T-helper 2 cell treated with Interferon-gamma antibody and Interleukin-4, amounts not matched to agents 5 μg/mL and 100 μg/mL, for 36 hours (primary cell): Measurements from ENCODE around the gene ATMIN.

Source experiments
- DNase-seq: peaks from one replicate; pipeline ENCODE4 v3.0.0; 2021; ENCODE audit warnings: low spot score
- H3K27ac Mint-ChIP-seq: one replicate; pipeline ENCODE4 v1.8.0; 2021; ENCODE audit warnings: mild to moderate bottlenecking, mixed read lengths
- H3K27me3 Mint-ChIP-seq: one replicate; pipeline ENCODE4 v1.8.0; 2021; ENCODE audit warnings: low read depth, mixed read lengths
- H3K36me3 Mint-ChIP-seq: one replicate; pipeline ENCODE4 v1.8.0; 2021; ENCODE audit warnings: low read depth, mixed read lengths
- H3K4me1 Mint-ChIP-seq: one replicate; pipeline ENCODE4 v1.8.0; 2021; ENCODE audit warnings: low read depth, mixed read lengths
- H3K4me3 Mint-ChIP-seq: one replicate; pipeline ENCODE4 v1.8.0; 2022; ENCODE audit warnings: mild to moderate bottlenecking, moderate library complexity, mixed read lengths
- H3K9me3 Mint-ChIP-seq: one replicate; pipeline ENCODE4 v1.8.0; 2021; ENCODE audit warnings: mixed read lengths

Gene ATMIN

GRCh38 chr16:81067166-81067565 lies 31.5 kb downstream of the ATMIN start:
- Mint-ChIP-seq H3K4me1 (peaks cover 5% of the 10 kb centered on the region), H3K27ac (no peak overlapping the region), H3K36me3 (no peaks in the 10 kb centered on the region), H3K9me3 (no peaks in the 10 kb centered on the region), H3K27me3 (no peaks in the 10 kb centered on the region), H3K4me3 (no peak overlapping the region)
- no peak for DNase-seq

DNA sequence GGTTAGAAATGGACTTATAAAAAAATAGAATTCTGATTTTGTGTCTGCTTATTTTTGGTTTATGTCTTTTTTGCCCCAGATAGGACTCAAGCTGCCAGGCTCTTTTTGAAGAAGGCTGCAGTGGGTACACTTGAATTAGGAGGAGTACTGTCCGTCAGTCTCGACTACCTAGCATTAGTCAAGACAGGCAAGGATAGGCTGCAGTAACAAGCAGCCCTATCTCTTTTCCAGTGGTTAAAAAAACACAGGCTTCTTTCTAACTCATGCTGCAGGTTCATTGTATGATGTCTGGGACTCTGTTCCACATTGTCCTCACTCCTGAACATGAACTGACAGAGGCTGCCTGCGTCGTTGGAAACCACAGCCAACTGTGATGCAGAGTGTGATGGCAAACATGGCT lies 33.4 kb downstream of the ATMIN start:
- no peak overlapping the region for H3K27ac Mint-ChIP-seq
- peaks cover 8% of the 10 kb centered on the region for H3K4me1 Mint-ChIP-seq
- no peaks in the 10 kb centered on the region for H3K9me3 Mint-ChIP-seq
- no peak overlapping the region for H3K4me3 Mint-ChIP-seq
- no peak for DNase-seq
- H3K36me3 Mint-ChIP-seq = no peaks in the 10 kb centered on the region
- H3K27me3 Mint-ChIP-seq = peaks cover 5% of the 10 kb centered on the region

DNA sequence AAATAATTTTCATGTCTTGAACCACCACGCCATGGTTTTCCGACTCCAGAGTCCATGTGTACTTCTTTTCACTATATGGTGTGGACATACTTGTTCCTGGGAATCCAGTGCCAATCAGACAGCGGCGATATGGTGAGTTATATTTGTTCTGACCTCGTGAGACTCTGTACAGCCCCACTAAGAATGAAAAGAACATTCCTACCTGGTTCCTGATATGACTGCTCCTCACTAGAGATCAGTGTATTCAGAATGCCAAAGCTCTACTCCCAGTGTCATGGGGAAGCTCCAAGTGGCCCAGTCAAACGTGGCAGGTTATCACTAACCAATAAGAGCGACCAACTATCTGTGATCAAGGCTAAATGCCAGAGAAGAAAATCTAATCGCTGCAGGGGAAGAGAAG lies 35.3 kb downstream of the ATMIN start:
- Mint-ChIP-seq H3K36me3 (no peaks in the 10 kb centered on the region), H3K9me3 (no peaks in the 10 kb centered on the region), H3K27me3 (peaks cover 10% of the 10 kb centered on the region), H3K4me1 (peaks cover 8% of the 10 kb centered on the region), H3K27ac (no peak overlapping the region), H3K4me3 (no peak overlapping the region)
- DNase-seq = no peak

- Mint-ChIP-seq H3K27ac (no peak overlapping the region), H3K4me1 (peaks cover 8% of the 10 kb centered on the region), H3K36me3 (no peaks in the 10 kb centered on the region), H3K27me3 (peaks cover 10% of the 10 kb centered on the region), H3K4me3 (no peak overlapping the region), H3K9me3 (no peaks in the 10 kb centered on the region)
- no peak for DNase-seq
These were observed 36.2 kb downstream of the ATMIN start for GRCh38 chr16:81071805-81072204.

DNA sequence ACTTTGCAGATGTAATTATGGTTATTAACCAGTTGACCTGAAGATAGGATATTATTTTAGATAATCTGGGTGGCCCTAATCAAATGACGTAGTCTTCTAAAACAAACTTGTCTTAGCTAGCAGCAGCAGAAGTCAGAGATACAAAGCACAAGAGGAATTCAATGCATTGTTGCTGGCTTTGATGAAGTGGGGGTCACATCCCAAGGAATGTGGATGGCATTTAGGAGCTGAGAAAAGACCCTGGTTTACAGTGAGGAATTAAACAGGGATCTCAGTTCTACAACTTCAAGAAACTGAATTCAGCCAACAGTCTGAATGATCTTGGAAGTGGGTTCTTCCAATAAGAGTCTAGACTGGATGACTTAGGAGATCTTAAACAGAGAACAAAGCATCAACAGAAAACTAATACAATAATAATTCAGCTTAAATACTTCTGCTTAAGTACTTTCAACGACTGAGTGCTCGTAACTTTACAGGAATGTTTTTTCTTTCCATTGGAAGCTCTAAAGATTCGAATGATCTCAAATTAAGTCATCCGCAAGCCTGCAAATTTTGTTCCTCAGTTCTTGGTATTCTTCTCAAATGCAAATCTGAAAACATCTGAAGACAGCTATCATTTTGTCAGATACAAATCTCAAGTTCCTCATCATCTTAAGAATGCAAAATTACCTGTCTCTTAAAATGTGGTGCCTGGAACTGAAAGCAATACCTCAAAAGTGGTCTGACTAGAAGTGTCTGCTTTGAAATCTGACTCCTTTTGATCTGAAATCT lies 38.1 kb downstream of the ATMIN start:
- H3K4me3 Mint-ChIP-seq = no peak overlapping the region
- no peaks in the 10 kb centered on the region for H3K36me3 Mint-ChIP-seq
- peaks cover 10% of the 10 kb centered on the region for H3K27me3 Mint-ChIP-seq
- no peaks in the 10 kb centered on the region for H3K9me3 Mint-ChIP-seq
- DNase-seq = no peak
- H3K4me1 Mint-ChIP-seq = peaks cover 5% of the 10 kb centered on the region
- H3K27ac Mint-ChIP-seq = no peak overlapping the region

DNA sequence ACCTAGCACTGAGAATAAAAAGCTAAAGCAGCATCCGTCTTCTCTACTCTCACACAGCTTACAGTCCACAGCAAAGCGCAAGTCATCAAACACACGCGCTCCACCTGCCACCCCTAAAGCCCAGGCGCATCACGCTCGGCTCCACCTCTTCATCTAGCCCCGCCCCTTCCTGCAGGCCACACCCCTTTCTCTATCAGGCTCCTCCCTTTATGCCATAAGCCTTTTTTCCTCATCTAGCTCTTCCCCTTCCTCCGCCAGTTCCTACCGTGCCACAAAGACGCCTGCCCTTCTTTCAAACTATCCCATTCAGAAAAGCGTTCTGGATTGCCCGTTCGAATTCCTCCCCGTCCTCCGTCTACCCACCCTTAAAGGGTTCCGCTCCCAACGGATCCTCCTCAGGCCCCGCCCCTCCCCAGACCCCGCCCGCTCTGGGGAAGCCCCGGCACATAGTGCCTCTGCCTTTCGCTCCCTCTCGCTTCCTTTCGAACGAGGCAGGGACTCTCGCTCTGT lies 41.0 kb downstream of the ATMIN start:
- Mint-ChIP-seq H3K9me3 (no peaks in the 10 kb centered on the region), H3K27me3 (peaks cover 10% of the 10 kb centered on the region), H3K4me3 (no peak overlapping the region), H3K27ac (no peak overlapping the region), H3K4me1 (peaks cover 5% of the 10 kb centered on the region), H3K36me3 (no peaks in the 10 kb centered on the region)
- peak; percentile 84 for DNase-seq

GRCh38 chr16:81077076-81077940 lies 41.7 kb downstream of the ATMIN start, which contains the start of gene C16orf46:
Gene C16orf46, minus strand, starts transcription at chr16:81077238. Its CDS starts 13,283 bp downstream, at chr16:81063955.
- Mint-ChIP-seq H3K4me3 (peak within 1 kb of the TSS; percentile 21), H3K4me1 (peaks cover 2% of the 10 kb centered on the region), H3K27ac (no peak within 1 kb of the TSS), H3K36me3 (no peaks in the 10 kb centered on the region), H3K27me3 (peaks cover 10% of the 10 kb centered on the region), H3K9me3 (no peaks in the 10 kb centered on the region)
- peak; percentile 98 for DNase-seq

- no peak overlapping the region for H3K4me3 Mint-ChIP-seq
- no peak overlapping the region for H3K27ac Mint-ChIP-seq
- H3K9me3 Mint-ChIP-seq = no peaks in the 10 kb centered on the region
- no peaks in the 10 kb centered on the region for H3K36me3 Mint-ChIP-seq
- H3K4me1 Mint-ChIP-seq = no peaks in the 10 kb centered on the region
- DNase-seq = no peak
- H3K27me3 Mint-ChIP-seq = no peaks in the 10 kb centered on the region
These were observed 44.6 kb downstream of the ATMIN start for GRCh38 chr16:81080233-81080632.

DNA sequence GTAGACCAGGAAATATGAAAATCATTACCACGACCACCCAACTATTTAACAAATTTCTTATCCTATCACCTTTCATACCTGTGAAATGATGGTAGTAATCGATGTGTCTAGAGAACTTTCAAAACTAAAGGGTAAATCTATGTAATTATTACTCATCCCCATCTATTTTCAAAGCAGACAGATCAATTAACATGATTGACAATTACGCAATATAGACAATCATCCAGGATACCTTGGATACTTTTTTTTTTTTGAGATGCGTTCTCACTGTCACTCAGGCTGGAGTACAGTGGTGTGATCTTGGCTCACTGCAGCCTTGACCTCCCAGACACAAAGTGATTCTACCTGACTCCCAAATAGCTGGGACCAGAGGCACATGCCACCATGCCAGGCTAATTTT lies 45.4 kb downstream of the ATMIN start:
- H3K36me3 Mint-ChIP-seq = no peaks in the 10 kb centered on the region
- no peaks in the 10 kb centered on the region for H3K4me1 Mint-ChIP-seq
- no peaks in the 10 kb centered on the region for H3K27me3 Mint-ChIP-seq
- no peaks in the 10 kb centered on the region for H3K9me3 Mint-ChIP-seq
- no peak overlapping the region for H3K4me3 Mint-ChIP-seq
- no peak for DNase-seq
- no peak overlapping the region for H3K27ac Mint-ChIP-seq

DNA sequence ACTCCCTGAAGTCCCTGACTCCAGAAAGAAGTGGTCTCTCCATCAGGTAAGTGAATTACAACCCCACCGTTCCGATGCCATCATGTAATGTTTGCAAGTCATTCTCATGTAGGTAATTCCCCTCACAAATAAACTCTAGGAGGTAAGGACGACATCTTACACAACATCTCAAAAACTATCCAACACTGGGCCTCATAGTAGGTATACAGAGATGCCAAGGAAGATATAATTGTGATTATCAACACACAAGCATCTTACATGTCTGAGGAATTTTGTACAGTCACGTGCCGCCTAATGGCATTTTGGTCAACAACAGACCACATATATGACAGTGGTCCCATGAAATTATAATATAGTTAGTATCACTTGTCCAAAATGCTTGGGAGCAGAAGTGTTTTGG lies 53.2 kb downstream of the ATMIN start:
- H3K27me3 Mint-ChIP-seq = no peaks in the 10 kb centered on the region
- DNase-seq = no peak
- H3K9me3 Mint-ChIP-seq = no peaks in the 10 kb centered on the region
- peaks cover 2% of the 10 kb centered on the region for H3K36me3 Mint-ChIP-seq
- no peak overlapping the region for H3K27ac Mint-ChIP-seq
- no peak overlapping the region for H3K4me3 Mint-ChIP-seq
- peaks cover 2% of the 10 kb centered on the region for H3K4me1 Mint-ChIP-seq

GRCh38 chr16:81094771-81095251 lies 59.2 kb downstream of the ATMIN start:
- Mint-ChIP-seq H3K27ac (peak overlapping the region; percentile 41), H3K4me3 (peak overlapping the region; percentile 79), H3K4me1 (peaks cover 4% of the 10 kb centered on the region), H3K36me3 (peaks cover 2% of the 10 kb centered on the region), H3K27me3 (no peaks in the 10 kb centered on the region), H3K9me3 (peaks cover 4% of the 10 kb centered on the region)
- DNase-seq = no peak

- Mint-ChIP-seq H3K4me1 (peaks cover 4% of the 10 kb centered on the region), H3K36me3 (peaks cover 2% of the 10 kb centered on the region), H3K27ac (no peak overlapping the region), H3K4me3 (peak overlapping the region; percentile 79), H3K27me3 (no peaks in the 10 kb centered on the region), H3K9me3 (peaks cover 4% of the 10 kb centered on the region)
- no peak for DNase-seq
These were observed 60.0 kb downstream of the ATMIN start for GRCh38 chr16:81095653-81095952.

GRCh38 chr16:81095953-81096714 lies 60.5 kb downstream of the ATMIN start, which contains the start of gene GCSH:
Gene GCSH, minus strand, starts transcription at chr16:81096395. Its CDS starts 117 bp downstream, at chr16:81096278.
- peak within 1 kb of the TSS; percentile 82 for H3K27ac Mint-ChIP-seq

More at GRCh38 chr16:81095953-81096714, 60.5 kb downstream of the ATMIN start, which contains the start of gene GCSH:
- no peaks in the 10 kb centered on the region for H3K27me3 Mint-ChIP-seq
- peaks cover 4% of the 10 kb centered on the region for H3K4me1 Mint-ChIP-seq
- peaks cover 2% of the 10 kb centered on the region for H3K36me3 Mint-ChIP-seq
- peak; percentile 100 for DNase-seq
- H3K9me3 Mint-ChIP-seq = peaks cover 4% of the 10 kb centered on the region
- peak within 1 kb of the TSS; percentile 79 for H3K4me3 Mint-ChIP-seq
